CD14-positive monocyte (primary cell): Measurements from ENCODE around the gene GHDC. TPM values are rescaled to one million over a fixed set of nuclear protein-coding genes. Genes with fewer than 3 reads are reported as not detected.
"Not testable (repeated sequence)": the region's sequence is repeated elsewhere in the genome, so short reads cannot be mapped to it uniquely, and the experiment has no call there.

Experiments
- DNase-seq, 3 donors: peaks; one replicate each; pipeline ENCODE4 v3.0.0-alpha.2; 2011 to 2022
- H2AFZ ChIP-seq: 2 replicates; pipeline ENCODE4 v1.6.0; 2012; ENCODE audit warnings: mild to moderate bottlenecking, low read depth, low read length, inconsistent platforms; ENCODE audit not compliant: insufficient read depth, poor library complexity, severe bottlenecking
- H3K27ac ChIP-seq, 2 donors: 1 replicate in 1 of 2; 2 replicates in 1 of 2; pipeline ENCODE4 v1.5.1; 2012 to 2013; ENCODE audit warnings: low read length in 2 of 2, control low read depth in 1 of 2, inconsistent platforms in 1 of 2, low read depth in 1 of 2, mild to moderate bottlenecking in 1 of 2
- H3K27me3 ChIP-seq, 2 donors: one replicate each; pipeline versions ENCODE4 v1.6.0 to v1.6.1; 2011 to 2013; ENCODE audit warnings: low read length in 2 of 2; ENCODE audit not compliant: control insufficient read depth in 2 of 2, insufficient read depth in 2 of 2
- H3K36me3 ChIP-seq, 2 donors: replicated peaks in 1 of 2; 1 replicate in 1 of 2; 2 replicates in 1 of 2; pipeline versions ENCODE4 v1.5.1 to v1.6.1; 2012 to 2013; ENCODE audit warnings: low read length in 2 of 2, control low read depth in 1 of 2, inconsistent platforms in 1 of 2, mild to moderate bottlenecking in 1 of 2; ENCODE audit not compliant: insufficient read depth in 2 of 2, control insufficient read depth in 1 of 2
- H3K4me1 ChIP-seq, 2 donors: 1 replicate in 1 of 2; 2 replicates in 1 of 2; pipeline versions ENCODE4 v1.5.1 to v1.6.1; 2012 to 2013; ENCODE audit warnings: low read length in 2 of 2, control low read depth in 1 of 2, inconsistent platforms in 1 of 2, mild to moderate bottlenecking in 1 of 2, moderate library complexity in 1 of 2; ENCODE audit not compliant: insufficient read depth in 2 of 2, control insufficient read depth in 1 of 2
- H3K4me2 ChIP-seq: replicated peaks from 2 replicates; pipeline ENCODE3; 2012; ENCODE audit warnings: low read length, moderate library complexity, mild to moderate bottlenecking; ENCODE audit not compliant: poor library complexity, severe bottlenecking; ENCODE audit errors: extremely low read depth
- H3K4me3 ChIP-seq, 3 experiments: fragments of 200-600 bp in 1 of 3; sonication (generic) in 1 of 3; replicated peaks in 1 of 3; 1 replicate in 2 of 3; 2 replicates in 1 of 3; pipeline ENCODE4 v1.5.1; 2011 to 2013; ENCODE audit warnings: low read length in 3 of 3, mild to moderate bottlenecking in 3 of 3, control low read depth in 2 of 3, low read depth in 2 of 3, inconsistent platforms in 1 of 3, moderate library complexity in 1 of 3
- H3K79me2 ChIP-seq: 2 replicates; pipeline ENCODE4 v1.6.0; 2012; ENCODE audit warnings: mild to moderate bottlenecking, control low read depth, inconsistent platforms, low read length, moderate library complexity; ENCODE audit not compliant: insufficient read depth
- H3K9ac ChIP-seq: 2 replicates; pipeline ENCODE4 v1.6.0; 2017; ENCODE audit warnings: low read length, mild to moderate bottlenecking; ENCODE audit not compliant: insufficient read depth, poor library complexity, severe bottlenecking
- H3K9me3 ChIP-seq, 2 donors: replicated peaks in 1 of 2; 1 replicate in 1 of 2; 2 replicates in 1 of 2; pipeline versions ENCODE4 v1.5.1 to v1.6.1; 2012 to 2013; ENCODE audit warnings: low read length in 2 of 2, control low read depth in 1 of 2; ENCODE audit not compliant: control insufficient read depth in 1 of 2, insufficient read depth in 1 of 2
- H4K20me1 ChIP-seq: 2 replicates; pipeline ENCODE4 v1.6.0; 2012; ENCODE audit warnings: mild to moderate bottlenecking, low read length, control low read depth, moderate library complexity; ENCODE audit not compliant: insufficient read depth
- H3K27ac Mint-ChIP-seq, 7 donors: one replicate each; pipeline ENCODE4 v1.8.0; 2020; ENCODE audit warnings: mild to moderate bottlenecking in 7 of 7, mixed read lengths in 7 of 7, moderate library complexity in 6 of 7, inconsistent platforms in 2 of 7
- H3K27me3 Mint-ChIP-seq, 3 donors: one replicate each; pipeline ENCODE4 v1.8.0; 2021 to 2022; ENCODE audit warnings: low read depth in 3 of 3, mild to moderate bottlenecking in 3 of 3, mixed read lengths in 3 of 3, moderate library complexity in 3 of 3, inconsistent platforms in 1 of 3
- H3K36me3 Mint-ChIP-seq, 2 donors: one replicate each; pipeline ENCODE4 v1.8.0; 2020; ENCODE audit warnings: mixed read lengths in 2 of 2, inconsistent platforms in 1 of 2, mild to moderate bottlenecking in 1 of 2
- H3K4me1 Mint-ChIP-seq: one replicate; pipeline ENCODE4 v1.8.0; 2020; ENCODE audit warnings: mild to moderate bottlenecking, mixed read lengths
- H3K4me3 Mint-ChIP-seq, 2 donors: one replicate each; pipeline ENCODE4 v1.8.0; 2020; ENCODE audit warnings: mild to moderate bottlenecking in 2 of 2, mixed read lengths in 2 of 2, moderate library complexity in 1 of 2
- H3K9me3 Mint-ChIP-seq, 7 donors: one replicate each; pipeline ENCODE4 v1.8.0; 2020 to 2022; ENCODE audit warnings: mixed read lengths in 7 of 7, mild to moderate bottlenecking in 6 of 7, moderate library complexity in 6 of 7, inconsistent platforms in 2 of 7
- WGBS: methylation state at CpG from one replicate; pipeline ENCODE4 v1.1.5; 2013; ENCODE audit warnings: missing lambda C conversion rate; ENCODE audit not compliant: insufficient coverage; 5-methylcytosine and 5-hydroxymethylcytosine counted together
- intact Hi-C, 2 donors: fragments of 100-400 bp; cut with micrococcal nuclease; formaldehyde crosslinking; loops; one replicate each; pipeline versions ENCODE4 v1.15.0 to v1.15.1; 2023
- polyA plus RNA-seq, 3 donors: library from polyadenylated mRNA; depleted of rRNA in 1 of 3; unstranded in 2 of 3; stranded (reverse) in 1 of 3; fragments of 300-500 nt in 2 of 3; fragments of >200 nt in 1 of 3; fragmentation: Illumina TruSeq in 2 of 3; gene quantifications; 1 replicate in 2 of 3; 2 replicates in 1 of 3; pipeline ENCODE4 v1.2.3, GENCODE V29; 2012 to 2021
- TF ChIP-seq, protein P1 (sequence below): fragments of 200-600 bp; IDR thresholded peaks from one replicate; pipeline ENCODE4 v1.8.0; 2022; ENCODE audit warnings: antibody characterized with exemption, mild to moderate bottlenecking

Gene GHDC
- polyA plus RNA-seq, 3 donors = 20.0 to 31.6 (median 20.6) TPM

DNA sequence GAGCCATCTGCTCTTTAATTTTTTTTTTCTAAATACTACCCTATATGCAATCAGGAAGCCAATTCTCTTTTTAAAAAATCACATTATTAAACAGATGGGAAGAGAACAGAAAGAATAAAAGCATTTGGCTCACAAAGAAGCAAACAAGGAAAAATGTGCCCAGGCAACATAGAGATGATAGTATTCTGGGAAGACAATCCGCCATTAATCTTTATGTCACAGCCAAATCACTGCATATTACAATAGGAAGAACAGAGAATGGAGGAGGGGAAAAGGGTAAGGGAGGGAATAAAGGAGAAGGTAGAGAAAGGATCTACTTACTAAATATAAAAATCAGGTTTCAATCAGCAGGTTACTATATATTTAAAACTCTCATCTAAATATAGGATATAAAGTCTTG lies 47.6 kb upstream of the GHDC start:
- H3K27me3 ChIP-seq = no peaks in the 10 kb centered on the region
- Mint-ChIP-seq H3K27ac (peak overlapping the region in 1 of 7 donors; percentile 13), H3K9me3 (peaks cover 0 to 2% (median 0%) of the 10 kb centered on the region in 7 donors), H3K36me3 (peaks cover 0 to 4% of the 10 kb centered on the region in 2 donors), H3K4me3 (no peak overlapping the region), H3K4me1 (peaks cover 12% of the 10 kb centered on the region), H3K27me3 (no peaks in the 10 kb centered on the region)
- peaks cover 69% of the 10 kb centered on the region for H4K20me1 ChIP-seq
- no peaks in the 10 kb centered on the region for H3K9me3 ChIP-seq
- H3K4me2 ChIP-seq = no peak overlapping the region
- DNase-seq = no peak
- WGBS = no CpG with 5 or more reads among the region's 1 CpG
- no peaks in the 10 kb centered on the region for H3K36me3 ChIP-seq
- no peak overlapping the region for H3K9ac ChIP-seq
- no peak overlapping the region for H2AFZ ChIP-seq
- peaks cover 95% of the 10 kb centered on the region for H3K79me2 ChIP-seq
- H3K27ac ChIP-seq = no peak overlapping the region
- intact Hi-C loops = no loop called here
- TF ChIP-seq, protein P1, sequence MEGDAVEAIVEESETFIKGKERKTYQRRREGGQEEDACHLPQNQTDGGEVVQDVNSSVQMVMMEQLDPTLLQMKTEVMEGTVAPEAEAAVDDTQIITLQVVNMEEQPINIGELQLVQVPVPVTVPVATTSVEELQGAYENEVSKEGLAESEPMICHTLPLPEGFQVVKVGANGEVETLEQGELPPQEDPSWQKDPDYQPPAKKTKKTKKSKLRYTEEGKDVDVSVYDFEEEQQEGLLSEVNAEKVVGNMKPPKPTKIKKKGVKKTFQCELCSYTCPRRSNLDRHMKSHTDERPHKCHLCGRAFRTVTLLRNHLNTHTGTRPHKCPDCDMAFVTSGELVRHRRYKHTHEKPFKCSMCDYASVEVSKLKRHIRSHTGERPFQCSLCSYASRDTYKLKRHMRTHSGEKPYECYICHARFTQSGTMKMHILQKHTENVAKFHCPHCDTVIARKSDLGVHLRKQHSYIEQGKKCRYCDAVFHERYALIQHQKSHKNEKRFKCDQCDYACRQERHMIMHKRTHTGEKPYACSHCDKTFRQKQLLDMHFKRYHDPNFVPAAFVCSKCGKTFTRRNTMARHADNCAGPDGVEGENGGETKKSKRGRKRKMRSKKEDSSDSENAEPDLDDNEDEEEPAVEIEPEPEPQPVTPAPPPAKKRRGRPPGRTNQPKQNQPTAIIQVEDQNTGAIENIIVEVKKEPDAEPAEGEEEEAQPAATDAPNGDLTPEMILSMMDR = no peak
- H3K4me3 ChIP-seq = no peak overlapping the region
- peaks cover 0 to 4% of the 10 kb centered on the region in 2 donors for H3K4me1 ChIP-seq

DNA sequence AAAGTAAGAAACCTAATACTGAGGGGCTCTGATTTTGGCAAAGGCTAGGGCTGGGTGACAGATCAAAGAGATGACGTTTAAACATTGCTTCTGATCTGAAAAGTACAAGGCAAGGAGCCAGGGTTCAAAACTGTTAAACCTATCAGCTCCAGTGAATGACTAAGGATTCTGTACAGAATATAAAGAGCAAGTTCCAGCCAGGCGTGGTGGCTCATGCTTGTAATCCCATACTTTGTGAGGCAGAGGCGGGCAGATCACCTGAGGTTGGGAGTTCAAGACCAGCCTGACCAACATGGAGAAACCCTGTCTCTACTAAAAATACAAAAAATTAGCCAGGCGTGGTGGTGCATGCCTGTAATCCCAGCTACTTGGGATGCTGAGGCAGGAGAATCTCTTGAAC lies 46.6 kb upstream of the GHDC start:
- H3K4me1 Mint-ChIP-seq, H3K4me2 ChIP-seq, H3K27ac ChIP-seq, H3K4me1 ChIP-seq, H3K9me3 ChIP-seq, H3K36me3 ChIP-seq, H3K27me3 Mint-ChIP-seq, H2AFZ ChIP-seq, H3K27me3 ChIP-seq, H3K9ac ChIP-seq, DNase-seq, H3K4me3 ChIP-seq, H3K9me3 Mint-ChIP-seq, H3K36me3 Mint-ChIP-seq, intact Hi-C loops: not testable (repeated sequence)
- WGBS = 50% methylated on average over 1 of the region's 4 CpGs
- H3K27ac Mint-ChIP-seq = peak overlapping the region in 1 of 7 donors; percentile 13
- H3K79me2 ChIP-seq = peaks cover 95% of the 10 kb centered on the region
- peaks cover 78% of the 10 kb centered on the region for H4K20me1 ChIP-seq
- H3K4me3 Mint-ChIP-seq = peak overlapping the region in 1 of 2 donors; percentile 27
